NT2/D1 (cell line): ENCODE measurements around the gene EML6.

ENCODE experiments used
- SUZ12 ChIP-seq: IDR thresholded peaks from 2 replicates; pipeline ENCODE4 v1.6.1; 2011; ENCODE audit not compliant: insufficient read length, insufficient read depth; ENCODE audit errors: extremely low read depth
- YY1 ChIP-seq: IDR thresholded peaks from 2 replicates; pipeline ENCODE4 v1.6.1; 2011; ENCODE audit not compliant: insufficient read length, insufficient read depth
- ZNF274 ChIP-seq: IDR thresholded peaks from 2 replicates; pipeline ENCODE4 v1.6.1; 2011; ENCODE audit warnings: mild to moderate bottlenecking, low read depth, low read length

DNA sequence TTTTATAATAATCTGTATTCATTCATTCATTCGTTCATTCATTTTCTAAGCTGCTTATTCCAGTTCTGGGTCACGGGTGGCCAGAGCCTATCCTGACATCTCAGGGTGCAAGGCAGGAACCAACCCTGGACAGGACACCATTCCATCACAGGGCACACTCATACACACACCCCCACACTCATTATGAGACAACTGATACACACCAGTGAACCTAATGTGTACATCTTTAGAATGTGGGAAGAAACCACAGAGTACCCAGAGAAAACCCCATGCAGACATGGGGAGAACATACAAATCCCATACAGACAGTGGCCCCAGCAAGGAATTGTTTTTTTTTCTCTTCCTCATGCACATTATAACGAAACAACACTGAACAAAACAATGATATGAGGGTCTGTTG lies 272.1 kb downstream of the EML6 start:
- TF ChIP-seq YY1: no peak
- TF ChIP-seq ZNF274: no peak
- TF ChIP-seq SUZ12: no peak
